GM13977 (cell line): ENCODE results near the gene CEP104.

Source experiments
- DNase-seq: peaks from one replicate; pipeline ENCODE4 v3.0.0; 2012; ENCODE audit warnings: low spot score
- CTCF ChIP-seq: IDR thresholded peaks from 2 replicates; pipeline ENCODE4 v1.5.1; 2012; ENCODE audit warnings: mild to moderate bottlenecking, control low read depth; ENCODE audit not compliant: insufficient read depth; ENCODE audit errors: extremely low read depth, missing control alignments
- in situ Hi-C: fragments of 300-500 bp; cut with MboI; formaldehyde crosslinking; loops from one replicate; pipeline ENCODE4 v1.12.0; 2022; ENCODE audit warnings: low sequenced_read_pairs, low pct_unique_long_range_greater_than_20kb, mixed read lengths, inconsistent platforms; ENCODE audit not compliant: unreplicated experiment

Gene CEP104

GRCh38 chr1:3824650-3825049 lies 32.4 kb downstream of the CEP104 start:
- DNase-seq = no peak
- in situ Hi-C loops = no loop called here
- no peak for TF ChIP-seq CTCF

- no peak for TF ChIP-seq CTCF
- in situ Hi-C loops = no loop called here
- no peak for DNase-seq
These were observed 34.6 kb downstream of the CEP104 start for GRCh38 chr1:3822421-3822820.

GRCh38 chr1:3821908-3822307 lies 35.1 kb downstream of the CEP104 start:
- no peak for DNase-seq
- TF ChIP-seq CTCF = no peak
- in situ Hi-C loops = no loop called here

- no peak for TF ChIP-seq CTCF
- DNase-seq = no peak
- in situ Hi-C loops = no loop called here
These were observed 35.6 kb downstream of the CEP104 start for GRCh38 chr1:3821447-3821846.

GRCh38 chr1:3821004-3821403 lies 36.0 kb downstream of the CEP104 start:
- in situ Hi-C loops = no loop called here
- TF ChIP-seq CTCF = no peak
- DNase-seq = no peak

- TF ChIP-seq CTCF = no peak
- in situ Hi-C loops = no loop called here
- no peak for DNase-seq
These were observed 36.7 kb downstream of the CEP104 start for GRCh38 chr1:3820316-3820715.

- no peak for TF ChIP-seq CTCF
- in situ Hi-C loops = no loop called here
- DNase-seq = no peak
These were observed 37.2 kb downstream of the CEP104 start for GRCh38 chr1:3819771-3820200.
